Body of pancreas (tissue), 4 donors: ENCODE results near the gene IVD.

Source experiments
- CTCF ChIP-seq, 7 experiments: fragments of 450-650 bp in 4 of 7; fragments of 200-600 bp in 3 of 7; sonication (generic) in 3 of 7; IDR thresholded peaks; one replicate each; pipeline ENCODE4 v1.5.1; 2016 to 2019; ENCODE audit warnings: antibody characterized with exemption in 7 of 7
- POLR2A ChIP-seq, 3 donors: fragments of 450-650 bp; IDR thresholded peaks; one replicate each; pipeline ENCODE4 v1.6.1; 2016; ENCODE audit warnings: antibody characterized with exemption in 3 of 3, mild to moderate bottlenecking in 2 of 3

GRCh38 chr15:40443846-40444245 is 38.3 kb downstream of the IVD start:
- TF ChIP-seq CTCF (IDR thresholded peaks at IDR 0.05), result no peak
- TF ChIP-seq POLR2A (IDR thresholded peaks at IDR 0.05), result no peak
